NCI-H2227 (cell line): Measurements from ENCODE around the gene PPP1R14D.
"Not testable (repeated sequence)": the region's sequence is repeated elsewhere in the genome, so short reads cannot be mapped to it uniquely, and the experiment has no call there.

ENCODE experiments used
- DNase-seq: peaks from one replicate; lab custom pipeline; 2025; ENCODE audit not compliant: unreplicated experiment; lab: John Stamatoyannopoulos, UW

Gene PPP1R14D, protein sequence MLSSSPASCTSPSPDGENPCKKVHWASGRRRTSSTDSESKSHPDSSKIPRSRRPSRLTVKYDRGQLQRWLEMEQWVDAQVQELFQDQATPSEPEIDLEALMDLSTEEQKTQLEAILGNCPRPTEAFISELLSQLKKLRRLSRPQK

DNA sequence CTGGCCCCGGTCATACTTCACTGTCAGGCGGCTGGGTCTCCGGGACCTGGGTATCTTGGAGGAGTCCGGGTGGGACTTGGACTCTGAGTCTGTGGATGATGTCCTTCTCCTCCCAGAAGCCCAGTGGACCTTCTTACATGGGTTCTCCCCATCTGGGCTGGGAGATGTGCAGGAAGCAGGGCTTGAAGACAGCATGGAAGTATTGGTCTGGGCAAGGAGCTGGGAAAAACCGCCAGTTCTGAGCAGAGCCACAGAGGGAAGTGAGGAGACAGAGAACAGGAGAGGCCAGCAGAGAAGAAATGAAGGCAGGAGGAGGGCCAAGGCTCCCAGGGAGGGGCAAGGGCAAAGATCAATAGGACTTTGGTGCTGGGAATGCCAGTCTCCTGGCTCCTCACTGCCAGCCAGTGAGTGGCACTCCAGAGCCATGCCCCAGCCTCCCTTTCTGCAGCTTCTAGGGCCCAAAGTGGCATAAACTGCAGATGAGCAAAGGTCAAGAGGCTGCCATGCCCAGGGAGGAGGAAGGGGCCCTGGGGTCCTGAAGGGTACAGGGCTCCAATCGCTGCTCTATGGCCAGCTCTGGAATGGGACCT is at the start of gene PPP1R14D:
Gene PPP1R14D (minus strand): TSS at position 262 of the 590 bp plus-strand sequence. CDS start 67 bp downstream, at position 195.
- DNase-seq = no peak

- no peak for DNase-seq
These were observed 49.2 kb upstream of the PPP1R14D start for GRCh38 chr15:40877694-40878093.

GRCh38 chr15:40875991-40876730 is 47.7 kb upstream of the PPP1R14D start:
- DNase-seq = no peak

GRCh38 chr15:40873694-40874561 is 45.4 kb upstream of the PPP1R14D start, which contains the start of gene RHOV:
RHOV (minus strand) TSS chr15:40874234; CDS start chr15:40874139, 95 bp downstream.
- DNase-seq = peak; percentile 56

DNA sequence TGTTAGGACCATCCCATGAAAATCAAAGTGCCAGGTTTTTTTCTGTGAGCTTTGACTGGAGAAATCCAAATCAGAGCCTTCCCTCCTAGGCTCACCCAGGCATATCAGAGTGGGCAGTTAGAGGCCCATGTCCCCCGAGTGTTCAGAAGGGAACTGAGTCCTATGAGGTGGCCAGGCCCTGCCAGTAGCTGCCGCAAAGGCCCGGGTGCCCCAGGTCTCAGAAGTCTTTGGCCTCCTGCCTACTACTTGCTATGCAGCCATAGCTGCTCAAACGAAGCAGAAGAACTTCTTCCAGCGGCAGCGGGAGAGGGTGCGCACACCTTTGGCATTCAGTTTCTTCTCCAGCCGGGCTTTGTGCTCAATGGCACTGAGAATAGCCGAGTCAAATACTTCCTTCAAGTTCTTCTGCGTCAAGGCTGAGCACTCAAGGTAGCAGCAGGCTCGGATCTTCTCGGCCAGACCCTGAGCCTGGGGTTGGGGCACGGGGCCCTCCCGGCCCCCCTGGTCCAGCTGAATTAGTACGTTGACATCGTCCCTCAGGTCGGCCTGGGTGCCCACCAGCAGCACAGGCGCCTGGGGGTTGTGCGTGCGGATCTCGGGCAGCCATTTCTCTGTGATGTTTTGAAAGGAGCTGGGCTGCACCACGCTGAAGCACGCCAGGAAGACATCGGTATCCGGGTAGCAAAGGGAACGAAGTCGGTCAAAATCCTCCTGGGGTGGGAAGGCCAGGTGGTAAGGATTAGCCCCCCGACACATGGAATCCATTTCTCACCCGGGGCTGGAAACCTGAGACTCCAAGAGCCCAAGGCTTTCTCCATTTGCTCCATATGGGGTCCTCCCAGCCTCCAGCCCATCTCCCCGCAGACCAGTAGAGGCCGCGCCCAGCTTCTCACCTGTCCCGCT is 44.5 kb upstream of the PPP1R14D start:
- DNase-seq = no peak

- DNase-seq = no peak
These were observed 43.5 kb upstream of the PPP1R14D start for GRCh38 chr15:40871749-40872617.

DNA sequence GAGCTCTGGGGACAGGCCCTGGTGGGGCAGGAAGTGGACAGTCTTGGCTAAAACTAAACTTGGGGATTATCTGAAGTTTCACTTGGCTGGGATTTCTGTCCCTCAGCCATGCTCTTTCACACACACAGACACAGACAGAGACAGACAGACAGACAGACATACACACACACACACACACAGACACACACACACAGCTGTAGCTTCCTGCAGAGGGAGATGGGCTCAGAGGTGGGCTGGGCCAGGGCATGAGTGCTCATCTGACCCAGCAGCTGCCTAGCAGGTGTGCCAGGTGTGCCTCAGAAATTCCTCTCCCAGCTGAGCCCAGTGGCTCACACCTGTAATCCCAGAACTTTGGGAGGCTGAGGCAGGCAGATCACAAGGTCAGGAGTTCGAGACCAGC is 42.2 kb upstream of the PPP1R14D start:
- DNase-seq = no peak

GRCh38 chr15:40869686-40870085 is 41.2 kb upstream of the PPP1R14D start:
- no peak for DNase-seq

DNA sequence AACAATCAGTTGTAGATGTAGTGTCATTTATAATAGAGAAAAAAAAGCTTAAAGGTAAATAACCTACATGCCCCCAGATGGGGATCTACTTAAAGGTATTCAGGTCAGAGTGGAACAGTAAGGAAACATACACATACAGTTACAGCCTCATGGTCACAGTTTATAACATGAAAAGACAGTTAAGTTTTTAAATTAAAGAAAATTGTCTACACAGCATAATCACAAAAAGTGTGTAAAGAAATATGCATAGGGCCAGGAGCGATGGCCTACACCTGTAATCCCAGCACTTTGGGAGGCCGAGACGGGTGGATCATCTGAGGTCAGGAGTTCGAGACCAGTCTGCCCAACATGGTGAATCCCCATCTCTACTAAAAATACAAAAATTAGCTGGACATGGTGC is 38.7 kb upstream of the PPP1R14D start:
- no peak for DNase-seq

- DNase-seq = no peak
These were observed 35.3 kb upstream of the PPP1R14D start for GRCh38 chr15:40863660-40864270.

GRCh38 chr15:40861147-40861546 is 32.6 kb upstream of the PPP1R14D start:
- not testable (repeated sequence) for DNase-seq

DNA sequence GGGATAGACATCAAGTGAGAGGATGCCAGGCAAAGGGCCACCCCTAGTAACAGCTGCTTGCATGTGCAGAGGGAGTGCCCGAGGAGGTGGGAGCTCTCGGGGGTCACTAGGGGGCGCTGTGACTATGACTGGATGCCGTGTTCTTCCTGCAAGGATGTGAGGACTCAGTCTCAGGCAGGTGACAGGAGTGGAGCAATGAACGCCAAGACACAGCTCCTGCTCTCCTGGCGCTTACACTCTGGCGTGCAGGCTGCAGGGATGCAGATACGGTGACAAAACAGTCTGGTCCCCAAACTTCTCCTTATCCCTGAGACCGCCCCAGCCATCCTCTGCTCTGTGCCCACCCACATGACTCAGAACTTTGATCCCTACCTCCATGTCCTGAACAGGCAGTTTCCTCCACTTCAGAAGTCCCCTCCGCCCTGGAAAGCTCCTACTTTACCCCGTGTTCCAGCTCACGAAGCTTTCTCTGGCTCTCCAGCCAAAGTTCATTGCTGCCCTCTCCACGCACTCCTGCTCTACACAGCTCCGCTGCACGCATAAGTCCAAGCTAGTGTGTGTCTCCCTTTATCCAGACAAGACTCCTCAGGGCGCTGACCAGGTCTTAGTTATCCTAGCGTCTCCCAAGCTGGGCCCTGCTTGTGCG is 30.8 kb upstream of the PPP1R14D start:
- peak; percentile 66 for DNase-seq

DNA sequence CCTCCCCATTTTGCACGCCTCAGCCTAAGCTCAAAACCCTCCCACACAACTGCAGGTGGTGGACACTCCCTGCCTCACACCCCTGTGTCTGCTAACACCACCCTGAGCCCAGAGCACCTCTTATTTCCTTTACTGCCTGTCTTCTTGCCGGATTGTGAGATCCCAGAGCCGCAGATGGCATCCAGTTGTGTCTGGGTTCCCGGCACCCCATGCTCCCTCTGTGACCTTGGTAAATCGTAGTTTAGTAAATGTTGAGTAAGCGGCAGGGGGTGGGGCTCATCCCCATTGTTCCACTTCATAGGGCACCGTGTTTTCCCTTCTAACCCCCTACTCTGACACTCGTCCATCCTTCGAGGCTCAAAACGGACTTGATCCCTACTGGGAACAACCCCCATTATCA is 30.2 kb upstream of the PPP1R14D start:
- no peak for DNase-seq

DNA sequence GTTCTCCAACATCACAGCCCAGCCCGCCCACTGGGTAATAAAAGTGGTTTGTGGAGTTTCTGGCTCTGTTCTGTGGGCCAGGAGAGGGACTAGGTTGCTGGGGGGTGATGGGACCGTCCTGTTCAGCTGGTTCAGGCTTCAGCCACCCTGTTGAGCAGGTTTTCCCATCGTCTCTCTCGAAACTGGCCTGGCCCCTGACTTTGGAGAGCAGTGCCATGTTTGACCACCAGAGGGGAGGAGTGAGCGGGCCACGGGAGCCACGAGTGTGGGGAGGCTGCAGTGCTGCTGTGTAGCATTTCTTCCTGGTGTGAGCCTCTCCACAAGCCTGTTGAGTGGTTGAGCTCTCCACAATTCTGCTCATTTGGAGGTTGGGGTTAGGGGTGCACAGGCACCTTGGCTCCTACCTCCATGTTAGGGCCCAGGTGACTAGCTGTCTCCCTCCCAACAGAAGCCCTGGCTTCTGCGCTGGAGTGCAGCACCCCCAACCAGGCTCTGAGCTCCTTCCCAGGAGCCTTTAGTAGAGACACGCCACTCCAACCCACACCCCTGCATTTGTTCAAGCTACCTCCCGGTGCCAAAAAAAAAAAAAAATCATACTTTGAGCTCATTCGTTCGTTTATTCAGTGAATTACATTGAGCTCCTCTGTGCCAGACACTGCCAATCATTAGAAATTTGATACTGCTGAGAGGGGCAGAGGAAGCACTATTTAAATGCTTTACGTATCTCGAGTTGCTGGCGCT is 29.3 kb upstream of the PPP1R14D start:
- peak; percentile 77 for DNase-seq

GRCh38 chr15:40856746-40857145 is 28.2 kb upstream of the PPP1R14D start:
- DNase-seq = no peak

DNA sequence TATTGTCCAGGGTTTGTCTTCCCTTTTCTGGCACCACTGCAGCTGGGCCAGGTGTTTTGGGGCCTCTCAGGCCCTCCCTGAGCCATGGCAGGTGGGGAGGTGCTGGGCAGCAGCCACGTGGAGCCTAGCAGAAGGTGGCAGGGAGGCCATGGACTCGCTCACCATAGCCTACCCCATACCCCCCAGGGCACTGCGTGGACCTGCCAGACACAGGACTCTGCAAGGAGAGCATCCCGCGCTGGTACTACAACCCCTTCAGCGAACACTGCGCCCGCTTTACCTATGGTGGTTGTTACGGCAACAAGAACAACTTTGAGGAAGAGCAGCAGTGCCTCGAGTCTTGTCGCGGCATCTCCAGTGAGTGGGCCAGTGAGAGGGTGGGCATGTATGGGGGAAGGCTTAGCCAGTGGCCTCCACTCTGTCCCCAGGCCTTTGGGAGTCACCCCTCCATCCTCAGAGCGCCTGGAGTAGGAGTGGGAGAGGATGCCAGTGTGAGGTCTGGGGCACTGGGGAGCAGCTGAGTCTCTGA is 27.3 kb upstream of the PPP1R14D start:
- DNase-seq = no peak

- no peak for DNase-seq
These were observed 25.7 kb upstream of the PPP1R14D start for GRCh38 chr15:40854161-40854560.
